ENCODE measurements around the gene MTERF2. TPM values are rescaled to one million over a fixed set of nuclear protein-coding genes. Genes with fewer than 3 reads are reported as not detected.
A peak's percentile ranks its signal among the peaks of the same experiment; 100 is the strongest.

Gene MTERF2
- total and polyA plus RNA-seq, 4 donors: 6.4 to 18.9 (median 13.7) TPM

DNA sequence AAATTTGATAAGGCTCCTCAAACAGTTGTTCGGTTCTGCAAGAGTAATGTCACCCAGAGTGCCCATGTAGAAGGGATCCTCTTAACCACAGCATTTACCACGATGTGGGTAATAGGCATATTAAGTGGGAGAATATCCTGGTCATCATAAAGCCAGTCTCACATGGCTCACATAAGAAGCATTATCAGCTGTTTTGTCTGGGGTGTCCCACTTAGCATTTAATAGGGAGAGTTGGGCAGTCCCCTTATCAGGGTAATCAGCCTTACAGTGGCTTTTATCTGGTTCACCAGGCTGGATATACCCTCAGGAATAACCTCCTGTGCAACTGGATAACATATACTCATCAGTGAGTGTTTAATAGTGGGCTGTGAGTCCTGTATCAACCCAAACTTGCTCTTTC is 44.2 kb downstream of the MTERF2 start:
- no peaks in the 10 kb centered on the region for H3K4me1 ChIP-seq (ENCODE audit: control insufficient read depth in 4 of 4, insufficient read depth in 4 of 4, low read length in 3 of 4)
- 91% methylated on average over 2 of the region's 2 CpGs for WGBS
- no peak for TF ChIP-seq EGR1 (IDR thresholded peaks at IDR 0.05; ENCODE audit: low read depth in 2 of 2)
- TF ChIP-seq, protein P1, sequence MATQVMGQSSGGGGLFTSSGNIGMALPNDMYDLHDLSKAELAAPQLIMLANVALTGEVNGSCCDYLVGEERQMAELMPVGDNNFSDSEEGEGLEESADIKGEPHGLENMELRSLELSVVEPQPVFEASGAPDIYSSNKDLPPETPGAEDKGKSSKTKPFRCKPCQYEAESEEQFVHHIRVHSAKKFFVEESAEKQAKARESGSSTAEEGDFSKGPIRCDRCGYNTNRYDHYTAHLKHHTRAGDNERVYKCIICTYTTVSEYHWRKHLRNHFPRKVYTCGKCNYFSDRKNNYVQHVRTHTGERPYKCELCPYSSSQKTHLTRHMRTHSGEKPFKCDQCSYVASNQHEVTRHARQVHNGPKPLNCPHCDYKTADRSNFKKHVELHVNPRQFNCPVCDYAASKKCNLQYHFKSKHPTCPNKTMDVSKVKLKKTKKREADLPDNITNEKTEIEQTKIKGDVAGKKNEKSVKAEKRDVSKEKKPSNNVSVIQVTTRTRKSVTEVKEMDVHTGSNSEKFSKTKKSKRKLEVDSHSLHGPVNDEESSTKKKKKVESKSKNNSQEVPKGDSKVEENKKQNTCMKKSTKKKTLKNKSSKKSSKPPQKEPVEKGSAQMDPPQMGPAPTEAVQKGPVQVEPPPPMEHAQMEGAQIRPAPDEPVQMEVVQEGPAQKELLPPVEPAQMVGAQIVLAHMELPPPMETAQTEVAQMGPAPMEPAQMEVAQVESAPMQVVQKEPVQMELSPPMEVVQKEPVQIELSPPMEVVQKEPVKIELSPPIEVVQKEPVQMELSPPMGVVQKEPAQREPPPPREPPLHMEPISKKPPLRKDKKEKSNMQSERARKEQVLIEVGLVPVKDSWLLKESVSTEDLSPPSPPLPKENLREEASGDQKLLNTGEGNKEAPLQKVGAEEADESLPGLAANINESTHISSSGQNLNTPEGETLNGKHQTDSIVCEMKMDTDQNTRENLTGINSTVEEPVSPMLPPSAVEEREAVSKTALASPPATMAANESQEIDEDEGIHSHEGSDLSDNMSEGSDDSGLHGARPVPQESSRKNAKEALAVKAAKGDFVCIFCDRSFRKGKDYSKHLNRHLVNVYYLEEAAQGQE (IDR thresholded peaks at IDR 0.05): no peak
- TF ChIP-seq SP1 (IDR thresholded peaks at IDR 0.05): no peak
- no peak for TF ChIP-seq RXRA (IDR thresholded peaks at IDR 0.05)
- no peak for TF ChIP-seq FOXA1 (IDR thresholded peaks at IDR 0.05)
- no peak for TF ChIP-seq NR2F2 (IDR thresholded peaks at IDR 0.05)
- TF ChIP-seq HNF4A (conservative IDR thresholded peaks at IDR 0.05): no peak
- TF ChIP-seq YY1 (IDR thresholded peaks at IDR 0.05): no peak
- no peak for TF ChIP-seq HNF4G (IDR thresholded peaks at IDR 0.05)
- no peak for TF ChIP-seq ATF3 (IDR thresholded peaks at IDR 0.05)
- no peaks in the 10 kb centered on the region for H3K27me3 ChIP-seq (ENCODE audit: control insufficient read depth in 4 of 4, insufficient read depth in 4 of 4, low read length in 3 of 4)
- H3K9me3 ChIP-seq (ENCODE audit: control insufficient read depth in 4 of 4, low read length in 3 of 4): no peaks in the 10 kb centered on the region
- H3K27ac ChIP-seq (ENCODE audit: low read depth in 1 of 2, low read length in 2 of 2): no peak overlapping the region
- no peak overlapping the region for H3K4me3 ChIP-seq (ENCODE audit: low read depth in 1 of 3, low read length in 3 of 3)
- DNase-seq (ENCODE audit: low spot score): no peak
- H3K9ac ChIP-seq (ENCODE audit: low read depth in 1 of 2, low read length in 2 of 2): no peak overlapping the region
- H3K36me3 ChIP-seq (ENCODE audit: control insufficient read depth in 4 of 4, insufficient read depth in 3 of 4, low read depth in 1 of 4, low read length in 3 of 4): no peaks in the 10 kb centered on the region

GRCh38 chr12:106941481-106942156 is 45.3 kb downstream of the MTERF2 start:
- 74% methylated on average over 6 of the region's 6 CpGs for WGBS
- no peak for DNase-seq (ENCODE audit: low spot score)
- no peaks in the 10 kb centered on the region for H3K4me1 ChIP-seq (ENCODE audit: control insufficient read depth in 4 of 4, insufficient read depth in 4 of 4, low read length in 3 of 4)
- H3K9ac ChIP-seq (ENCODE audit: low read depth in 1 of 2, low read length in 2 of 2): no peak overlapping the region
- no peak for TF ChIP-seq TAF1 (conservative IDR thresholded peaks at IDR 0.05)
- peak; percentile 27 to 62 for TF ChIP-seq HNF4A (conservative IDR thresholded peaks at IDR 0.05)
- TF ChIP-seq HNF4G (IDR thresholded peaks at IDR 0.05): peak; percentile 8
- no peak for TF ChIP-seq EGR1 (IDR thresholded peaks at IDR 0.05; ENCODE audit: low read depth in 2 of 2)
- TF ChIP-seq SP1 (IDR thresholded peaks at IDR 0.05): no peak
- TF ChIP-seq, protein P2, sequence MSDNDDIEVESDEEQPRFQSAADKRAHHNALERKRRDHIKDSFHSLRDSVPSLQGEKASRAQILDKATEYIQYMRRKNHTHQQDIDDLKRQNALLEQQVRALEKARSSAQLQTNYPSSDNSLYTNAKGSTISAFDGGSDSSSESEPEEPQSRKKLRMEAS (IDR thresholded peaks at IDR 0.05): peak; percentile 14
- TF ChIP-seq FOXA1 (IDR thresholded peaks at IDR 0.05): no peak
- H3K4me3 ChIP-seq (ENCODE audit: low read depth in 1 of 3, low read length in 3 of 3): no peak overlapping the region
- no peaks in the 10 kb centered on the region for H3K36me3 ChIP-seq (ENCODE audit: control insufficient read depth in 4 of 4, insufficient read depth in 3 of 4, low read depth in 1 of 4, low read length in 3 of 4)
- H3K27ac ChIP-seq (ENCODE audit: low read depth in 1 of 2, low read length in 2 of 2): no peak overlapping the region
- no peaks in the 10 kb centered on the region for H3K27me3 ChIP-seq (ENCODE audit: control insufficient read depth in 4 of 4, insufficient read depth in 4 of 4, low read length in 3 of 4)
- no peaks in the 10 kb centered on the region for H3K9me3 ChIP-seq (ENCODE audit: control insufficient read depth in 4 of 4, low read length in 3 of 4)

- Histone ChIP-seq H3K4me1 (ENCODE audit: control insufficient read depth in 4 of 4, insufficient read depth in 4 of 4, low read length in 3 of 4) (no peaks in the 10 kb centered on the region), H3K9me3 (ENCODE audit: control insufficient read depth in 4 of 4, low read length in 3 of 4) (no peaks in the 10 kb centered on the region), H3K9ac (ENCODE audit: low read depth in 1 of 2, low read length in 2 of 2) (no peak overlapping the region), H3K27me3 (ENCODE audit: control insufficient read depth in 4 of 4, insufficient read depth in 4 of 4, low read length in 3 of 4) (no peaks in the 10 kb centered on the region), H3K4me3 (ENCODE audit: low read depth in 1 of 3, low read length in 3 of 3) (no peak overlapping the region), H3K27ac (ENCODE audit: low read depth in 1 of 2, low read length in 2 of 2) (no peak overlapping the region), H3K36me3 (ENCODE audit: control insufficient read depth in 4 of 4, insufficient read depth in 3 of 4, low read depth in 1 of 4, low read length in 3 of 4) (no peaks in the 10 kb centered on the region)
- TF ChIP-seq EGR1 (IDR thresholded peaks at IDR 0.05; ENCODE audit: low read depth in 2 of 2) (no peak), TAF1 (conservative IDR thresholded peaks at IDR 0.05) (no peak), RXRA (IDR thresholded peaks at IDR 0.05) (no peak), GABPA (IDR thresholded peaks at IDR 0.05 in 1 of 2, conservative IDR thresholded peaks at IDR 0.05 in 1 of 2) (no peak), RAD21 (IDR thresholded peaks at IDR 0.05) (no peak), JUND (IDR thresholded peaks at IDR 0.05) (no peak), FOXA1 (IDR thresholded peaks at IDR 0.05) (no peak), HNF4A (conservative IDR thresholded peaks at IDR 0.05) (no peak)
- DNase-seq (ENCODE audit: low spot score): no peak
- 88% methylated on average over 3 of the region's 3 CpGs for WGBS
These were observed 52.7 kb downstream of the MTERF2 start for GRCh38 chr12:106934277-106934676.

Other genes starting within 250 kb of the MTERF2 start
- gene RIC8B, start 212.5 kb downstream of the MTERF2 start, total RNA-seq: 10 to 100 TPM in 1 of 2 donors, 1 to 10 TPM in 1; 5.6 to 15.1 TPM
- gene RIC8B, start 212.5 kb downstream of the MTERF2 start, polyA plus RNA-seq: 1 to 10 TPM; 2.7 to 2.8 TPM
- gene TMEM263, start 31.2 kb downstream of the MTERF2 start, total RNA-seq: 10 to 100 TPM; 21.8 to 38.0 TPM
- gene TMEM263, start 31.2 kb downstream of the MTERF2 start, polyA plus RNA-seq: 10 to 100 TPM; 21.4 to 22.1 TPM
- 10 to 100 TPM in 1 of 2 donors, 1 to 10 TPM in 1; 9.8 to 16.6 TPM for gene CRY1, start 106.4 kb upstream of the MTERF2 start, total RNA-seq
- gene CRY1, start 106.4 kb upstream of the MTERF2 start, polyA plus RNA-seq: 10 to 100 TPM in 1 of 2 donors, 1 to 10 TPM in 1; 5.7 to 10.4 TPM

Measured in liver (tissue), 9 donors.